ENCODE data around the gene SPEN.

The SPEN gene

DNA sequence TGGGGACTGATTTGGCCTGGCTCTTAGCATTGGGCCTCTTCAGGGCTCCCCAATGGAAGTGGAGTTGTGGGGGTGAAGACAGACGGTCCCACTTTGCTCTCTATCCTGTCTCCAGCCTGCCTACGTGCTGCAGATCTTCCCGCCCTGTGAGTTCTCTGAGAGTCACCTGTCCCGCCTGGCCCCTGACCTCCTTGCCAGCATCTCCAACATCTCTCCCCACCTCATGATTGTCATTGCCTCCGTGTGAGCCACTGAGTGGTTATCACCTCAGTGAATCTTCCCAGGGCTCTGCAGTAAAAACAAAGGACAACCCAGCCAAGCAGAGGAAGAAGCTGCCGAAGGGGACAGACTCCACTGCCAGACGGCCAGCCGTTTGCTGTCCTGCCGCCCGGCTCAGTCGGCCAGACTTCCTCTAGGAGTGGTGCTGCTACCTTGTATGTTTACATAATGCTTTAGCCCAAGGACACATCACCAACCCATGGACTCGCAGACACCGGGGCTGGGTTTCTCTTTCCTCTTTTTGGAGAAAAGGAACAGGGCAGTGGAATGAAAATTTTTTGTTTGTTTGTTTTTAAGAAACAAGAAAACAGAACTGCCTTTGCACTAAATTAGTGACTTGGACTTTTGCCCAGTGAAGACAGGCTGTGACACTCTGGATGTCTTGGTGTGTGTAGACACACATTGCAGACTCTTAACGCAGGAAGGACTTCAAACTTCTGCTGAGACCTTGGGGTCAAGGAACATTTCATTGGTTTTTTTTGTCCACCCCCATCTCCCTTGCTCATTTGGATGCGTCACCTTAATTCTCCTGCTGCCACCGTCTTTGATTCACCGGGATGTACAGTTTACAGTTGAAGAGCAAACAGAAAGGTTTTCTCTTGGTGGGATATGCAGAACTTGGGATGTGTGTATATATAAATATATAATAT lies 91.9 kb downstream of the SPEN start:
- TF ChIP-seq TAF1 (IDR thresholded peaks at IDR 0.05; ENCODE audit: borderline replicate concordance, insufficient read depth, low read length): no peak
- TF ChIP-seq, protein P1, sequence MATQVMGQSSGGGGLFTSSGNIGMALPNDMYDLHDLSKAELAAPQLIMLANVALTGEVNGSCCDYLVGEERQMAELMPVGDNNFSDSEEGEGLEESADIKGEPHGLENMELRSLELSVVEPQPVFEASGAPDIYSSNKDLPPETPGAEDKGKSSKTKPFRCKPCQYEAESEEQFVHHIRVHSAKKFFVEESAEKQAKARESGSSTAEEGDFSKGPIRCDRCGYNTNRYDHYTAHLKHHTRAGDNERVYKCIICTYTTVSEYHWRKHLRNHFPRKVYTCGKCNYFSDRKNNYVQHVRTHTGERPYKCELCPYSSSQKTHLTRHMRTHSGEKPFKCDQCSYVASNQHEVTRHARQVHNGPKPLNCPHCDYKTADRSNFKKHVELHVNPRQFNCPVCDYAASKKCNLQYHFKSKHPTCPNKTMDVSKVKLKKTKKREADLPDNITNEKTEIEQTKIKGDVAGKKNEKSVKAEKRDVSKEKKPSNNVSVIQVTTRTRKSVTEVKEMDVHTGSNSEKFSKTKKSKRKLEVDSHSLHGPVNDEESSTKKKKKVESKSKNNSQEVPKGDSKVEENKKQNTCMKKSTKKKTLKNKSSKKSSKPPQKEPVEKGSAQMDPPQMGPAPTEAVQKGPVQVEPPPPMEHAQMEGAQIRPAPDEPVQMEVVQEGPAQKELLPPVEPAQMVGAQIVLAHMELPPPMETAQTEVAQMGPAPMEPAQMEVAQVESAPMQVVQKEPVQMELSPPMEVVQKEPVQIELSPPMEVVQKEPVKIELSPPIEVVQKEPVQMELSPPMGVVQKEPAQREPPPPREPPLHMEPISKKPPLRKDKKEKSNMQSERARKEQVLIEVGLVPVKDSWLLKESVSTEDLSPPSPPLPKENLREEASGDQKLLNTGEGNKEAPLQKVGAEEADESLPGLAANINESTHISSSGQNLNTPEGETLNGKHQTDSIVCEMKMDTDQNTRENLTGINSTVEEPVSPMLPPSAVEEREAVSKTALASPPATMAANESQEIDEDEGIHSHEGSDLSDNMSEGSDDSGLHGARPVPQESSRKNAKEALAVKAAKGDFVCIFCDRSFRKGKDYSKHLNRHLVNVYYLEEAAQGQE (IDR thresholded peaks at IDR 0.05; ENCODE audit: insufficient read depth in 1 of 2, low read depth in 2 of 2, low read length in 2 of 2): no peak
- TF ChIP-seq POLR2AphosphoS5 (IDR thresholded peaks at IDR 0.05; ENCODE audit: low read depth, low read length): peak; percentile 33; the same call in 1 of the 2 replicates
- peak; percentile 65 for TF ChIP-seq FOXP2 (optimal IDR thresholded peaks at IDR 0.05; ENCODE audit: borderline replicate concordance, extremely low read depth, extremely low read length, insufficient read depth)
- TF ChIP-seq SIN3A (IDR thresholded peaks at IDR 0.05; ENCODE audit: borderline replicate concordance, insufficient read depth, low read length): no peak

DNA sequence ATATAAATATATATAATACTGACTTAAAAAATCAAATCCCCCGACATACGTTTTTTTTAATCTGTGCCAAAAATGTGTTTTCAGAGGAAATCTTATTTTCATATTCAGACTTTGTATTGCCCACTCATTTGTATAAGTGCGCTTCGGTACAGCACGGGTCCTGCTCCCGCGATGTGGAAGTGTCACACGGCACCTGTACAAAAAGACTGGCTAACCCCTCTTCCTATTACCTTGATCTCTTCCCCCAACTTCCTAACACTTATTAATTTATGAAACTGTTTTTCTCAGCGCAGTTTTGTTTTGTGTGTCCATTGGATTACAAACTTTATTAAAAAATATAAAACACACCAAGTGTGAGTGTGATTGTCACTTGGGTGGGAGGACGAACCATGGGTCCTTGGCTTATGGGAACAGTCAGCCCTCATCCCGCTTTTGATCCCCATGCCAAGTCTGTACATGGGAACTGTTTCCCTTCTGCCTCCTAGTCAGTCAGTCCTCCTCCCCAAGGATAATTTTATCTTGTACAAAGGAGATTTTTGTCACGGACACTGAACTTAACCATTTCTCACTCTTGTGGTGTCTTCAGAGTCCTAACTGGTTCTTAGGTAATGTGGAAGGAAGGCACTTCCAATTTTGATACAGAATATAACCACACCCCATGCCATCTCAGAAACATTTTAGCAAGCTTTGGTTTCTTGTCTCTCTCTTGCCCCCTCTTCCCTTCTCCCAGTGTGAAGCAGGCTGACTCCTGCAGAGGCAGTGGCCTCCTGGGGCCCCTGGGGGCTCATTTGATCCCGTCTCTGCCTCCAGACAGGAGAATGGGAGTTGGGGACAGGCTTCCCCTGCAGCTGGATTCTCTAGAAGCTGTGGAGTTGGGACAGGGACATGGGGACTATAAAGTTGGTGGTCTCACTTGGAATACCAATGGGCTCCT lies 92.9 kb downstream of the SPEN start:
- TF ChIP-seq POLR2AphosphoS5 (IDR thresholded peaks at IDR 0.05; ENCODE audit: low read depth, low read length): no peak
- TF ChIP-seq, protein P1 (IDR thresholded peaks at IDR 0.05; ENCODE audit: insufficient read depth in 1 of 2, low read depth in 2 of 2, low read length in 2 of 2): no peak
- no peak for TF ChIP-seq SIN3A (IDR thresholded peaks at IDR 0.05; ENCODE audit: borderline replicate concordance, insufficient read depth, low read length)
- no peak for TF ChIP-seq FOXP2 (optimal IDR thresholded peaks at IDR 0.05; ENCODE audit: borderline replicate concordance, extremely low read depth, extremely low read length, insufficient read depth)
- TF ChIP-seq TAF1 (IDR thresholded peaks at IDR 0.05; ENCODE audit: borderline replicate concordance, insufficient read depth, low read length): no peak

DNA sequence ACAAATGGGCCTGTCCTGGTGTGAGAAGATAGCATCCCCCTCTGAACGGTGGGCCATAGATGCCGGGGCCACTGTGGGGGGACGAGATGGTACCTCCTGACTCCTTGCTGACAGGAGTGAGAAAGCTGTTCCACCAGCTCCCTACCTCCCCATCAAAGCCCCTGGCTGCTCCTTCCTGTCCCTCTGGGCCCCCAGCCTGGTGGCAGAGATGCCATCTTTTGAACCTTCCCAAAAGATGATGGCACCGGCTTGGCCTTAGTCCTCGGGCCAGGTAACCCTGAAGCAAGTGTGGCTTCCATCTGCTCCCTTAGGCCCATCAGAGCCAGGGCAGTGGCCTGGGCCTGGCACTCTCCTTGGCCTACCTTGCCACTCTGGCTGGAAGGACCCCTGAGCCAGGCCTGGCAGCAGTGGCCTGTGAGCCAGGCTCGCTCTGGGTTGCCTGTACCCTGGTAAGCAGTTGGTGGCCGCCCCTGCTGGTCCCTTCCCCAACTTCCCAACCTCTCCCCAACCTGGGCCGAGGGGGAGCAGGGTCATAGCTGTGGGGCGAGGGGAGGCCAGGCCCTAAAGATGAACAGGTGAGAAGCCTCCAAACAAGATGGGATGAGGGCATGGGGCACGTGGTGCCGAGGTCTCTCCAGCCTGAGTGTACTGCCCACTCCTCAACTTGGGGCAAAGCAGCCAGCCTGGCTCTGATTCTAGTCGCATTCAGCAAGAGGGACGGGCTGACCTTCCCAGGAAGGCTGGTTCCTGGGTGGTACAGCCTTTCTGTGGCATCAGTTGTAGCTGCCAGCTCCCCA lies 93.7 kb downstream of the SPEN start:
- no peak for TF ChIP-seq SIN3A (IDR thresholded peaks at IDR 0.05; ENCODE audit: borderline replicate concordance, insufficient read depth, low read length)
- TF ChIP-seq FOXP2 (optimal IDR thresholded peaks at IDR 0.05; ENCODE audit: borderline replicate concordance, extremely low read depth, extremely low read length, insufficient read depth): no peak
- no peak for TF ChIP-seq TAF1 (IDR thresholded peaks at IDR 0.05; ENCODE audit: borderline replicate concordance, insufficient read depth, low read length)
- TF ChIP-seq, protein P1 (IDR thresholded peaks at IDR 0.05; ENCODE audit: insufficient read depth in 1 of 2, low read depth in 2 of 2, low read length in 2 of 2): no peak
- TF ChIP-seq POLR2AphosphoS5 (IDR thresholded peaks at IDR 0.05; ENCODE audit: low read depth, low read length): no peak; the same call in 1 of the 2 replicates

DNA sequence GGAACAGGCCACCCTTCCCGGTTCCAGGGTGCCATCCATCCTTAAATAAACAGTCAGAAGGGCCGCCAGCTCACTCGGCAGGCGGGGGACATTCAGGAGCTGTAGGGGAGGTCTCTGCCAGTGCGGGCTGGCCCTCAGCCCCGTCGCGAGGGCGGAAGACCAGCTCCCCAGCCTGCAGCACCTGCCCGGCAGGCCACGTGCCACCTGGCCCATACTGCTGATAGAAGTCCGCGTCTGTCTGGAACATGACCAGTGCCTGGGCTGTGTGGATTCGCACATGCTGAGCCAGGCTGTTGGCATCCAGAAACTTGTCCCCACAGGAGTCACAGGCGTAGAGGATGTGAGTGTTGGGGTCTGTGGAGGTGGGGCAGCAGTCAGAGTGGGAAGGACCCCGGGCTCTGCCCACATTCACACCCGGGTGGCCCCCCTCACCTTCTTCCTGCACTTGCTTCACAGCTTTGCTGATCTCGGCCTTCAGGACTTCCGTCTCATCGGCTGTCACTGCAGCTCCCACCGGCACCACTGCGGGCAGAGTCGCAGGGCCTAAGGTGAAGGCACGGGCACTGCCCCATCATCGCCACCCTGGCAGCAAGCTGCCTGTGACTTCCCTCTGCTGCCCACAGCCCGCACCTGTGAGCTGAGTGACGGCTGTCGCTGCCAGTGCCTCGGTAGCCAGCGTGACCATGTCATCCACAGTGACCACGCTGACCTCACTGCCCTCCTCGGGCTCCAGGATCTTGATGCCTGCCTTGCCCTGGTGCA lies 94.6 kb downstream of the SPEN start:
- no peak for TF ChIP-seq FOXP2 (optimal IDR thresholded peaks at IDR 0.05; ENCODE audit: borderline replicate concordance, extremely low read depth, extremely low read length, insufficient read depth)
- TF ChIP-seq SIN3A (IDR thresholded peaks at IDR 0.05; ENCODE audit: borderline replicate concordance, insufficient read depth, low read length): no peak
- no peak for TF ChIP-seq POLR2AphosphoS5 (IDR thresholded peaks at IDR 0.05; ENCODE audit: low read depth, low read length)
- TF ChIP-seq, protein P1 (IDR thresholded peaks at IDR 0.05; ENCODE audit: insufficient read depth in 1 of 2, low read depth in 2 of 2, low read length in 2 of 2): no peak
- no peak for TF ChIP-seq TAF1 (IDR thresholded peaks at IDR 0.05; ENCODE audit: borderline replicate concordance, insufficient read depth, low read length)

Data from PFSK-1 (cell line).